ENCODE data around the gene NCCRP1.

GRCh38 chr19:39160523-39160861 is 36.3 kb upstream of the NCCRP1 start:
- TF ChIP-seq PATZ1 (CRISPR knock-in tag; IDR thresholded peaks at IDR 0.05; ENCODE audit: borderline replicate concordance): no peak
- TF ChIP-seq ARNTL (CRISPR knock-in tag; IDR thresholded peaks at IDR 0.05; ENCODE audit: borderline replicate concordance, low read depth): no peak
- no peak for TF ChIP-seq ZC3H10 (CRISPR knock-in tag; IDR thresholded peaks at IDR 0.05)
- no peak for TF ChIP-seq GLIS3 (CRISPR knock-in tag; IDR thresholded peaks at IDR 0.05)
- no peak for TF ChIP-seq RARB (CRISPR knock-in tag; IDR thresholded peaks at IDR 0.05)
- TF ChIP-seq PPARA (CRISPR knock-in tag; IDR thresholded peaks at IDR 0.05; ENCODE audit: borderline replicate concordance): no peak
- TF ChIP-seq ZNF8 (CRISPR knock-in tag; IDR thresholded peaks at IDR 0.05): no peak
- TF ChIP-seq CSDC2 (CRISPR knock-in tag; IDR thresholded peaks at IDR 0.05): no peak
- TF ChIP-seq ZNF70 (CRISPR knock-in tag; IDR thresholded peaks at IDR 0.05): no peak
- no peak for TF ChIP-seq ISL1 (CRISPR knock-in tag; IDR thresholded peaks at IDR 0.05)
- no peak for TF ChIP-seq SNAI2 (CRISPR knock-in tag; IDR thresholded peaks at IDR 0.05)
- TF ChIP-seq ZFP30 (CRISPR knock-in tag; IDR thresholded peaks at IDR 0.05): no peak
- no peak for TF ChIP-seq ESRRG (CRISPR knock-in tag; IDR thresholded peaks at IDR 0.05)

Measured in SK-N-SH treated with all-trans-retinoic acid at 6 μM for 48 hours (cell line).